ENCODE data around the gene ANXA4. TPM values are rescaled to one million over a fixed set of nuclear protein-coding genes. Genes with fewer than 3 reads are reported as not detected.
A peak's percentile ranks its signal among the peaks of the same experiment; 100 is the strongest.

The ANXA4 gene
- total and polyA plus RNA-seq, 4 donors, result 75.0 to 170 (median 93.6) TPM

DNA sequence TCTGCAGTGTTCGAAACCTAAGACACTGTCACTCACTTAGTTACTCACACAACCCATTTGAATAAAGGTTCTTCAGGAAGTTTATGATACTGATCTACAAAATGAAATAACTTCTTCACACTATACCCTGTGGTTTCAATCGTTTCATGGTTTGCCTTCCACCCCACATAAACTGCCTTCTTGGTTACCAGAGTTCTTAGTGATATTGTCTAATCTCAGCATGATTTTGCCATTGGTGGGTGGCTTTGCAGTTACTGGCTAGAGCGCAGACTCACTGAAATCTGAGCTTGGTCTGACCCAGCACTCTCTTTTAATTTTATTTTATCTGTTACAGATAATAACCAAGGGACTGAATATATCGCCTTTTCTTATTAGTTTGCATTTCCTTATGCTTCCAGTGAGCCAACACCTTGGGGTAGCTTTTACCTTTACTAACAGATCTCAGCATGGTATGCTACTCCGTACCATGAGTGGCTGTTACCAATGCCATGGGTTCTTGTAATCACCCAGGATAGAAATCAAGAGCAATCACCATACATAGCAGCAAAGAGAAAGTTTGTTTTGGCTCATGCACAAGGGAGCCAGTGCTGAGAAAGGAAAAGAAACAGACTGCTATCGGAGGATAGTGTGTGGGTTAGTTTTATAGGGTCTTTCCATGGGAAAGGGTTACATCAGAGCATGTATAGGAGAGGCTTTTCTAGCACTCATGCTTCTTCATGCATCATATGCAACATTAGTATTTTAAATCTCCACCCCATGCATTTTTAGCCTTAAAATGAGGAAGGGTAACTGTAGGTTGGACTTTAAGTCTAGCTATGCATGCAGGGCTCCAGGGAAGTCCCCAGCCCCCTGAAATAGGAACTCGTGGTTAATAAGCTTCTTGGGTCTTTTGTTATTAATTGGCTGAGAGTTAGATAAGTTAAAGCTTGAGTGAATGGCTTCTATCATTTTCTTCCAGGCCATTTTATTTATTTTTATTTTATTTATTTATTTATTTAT, 33.3 kb downstream of the ANXA4 start:
- Histone ChIP-seq H3K4me3 (no peak overlapping the region), H3K9ac (ENCODE audit: insufficient read depth in 1 of 2, low read length in 2 of 2) (no peak overlapping the region)
- 51 to 65% methylated on average over 7 of the region's 7 CpGs for WGBS, 2 donors

DNA sequence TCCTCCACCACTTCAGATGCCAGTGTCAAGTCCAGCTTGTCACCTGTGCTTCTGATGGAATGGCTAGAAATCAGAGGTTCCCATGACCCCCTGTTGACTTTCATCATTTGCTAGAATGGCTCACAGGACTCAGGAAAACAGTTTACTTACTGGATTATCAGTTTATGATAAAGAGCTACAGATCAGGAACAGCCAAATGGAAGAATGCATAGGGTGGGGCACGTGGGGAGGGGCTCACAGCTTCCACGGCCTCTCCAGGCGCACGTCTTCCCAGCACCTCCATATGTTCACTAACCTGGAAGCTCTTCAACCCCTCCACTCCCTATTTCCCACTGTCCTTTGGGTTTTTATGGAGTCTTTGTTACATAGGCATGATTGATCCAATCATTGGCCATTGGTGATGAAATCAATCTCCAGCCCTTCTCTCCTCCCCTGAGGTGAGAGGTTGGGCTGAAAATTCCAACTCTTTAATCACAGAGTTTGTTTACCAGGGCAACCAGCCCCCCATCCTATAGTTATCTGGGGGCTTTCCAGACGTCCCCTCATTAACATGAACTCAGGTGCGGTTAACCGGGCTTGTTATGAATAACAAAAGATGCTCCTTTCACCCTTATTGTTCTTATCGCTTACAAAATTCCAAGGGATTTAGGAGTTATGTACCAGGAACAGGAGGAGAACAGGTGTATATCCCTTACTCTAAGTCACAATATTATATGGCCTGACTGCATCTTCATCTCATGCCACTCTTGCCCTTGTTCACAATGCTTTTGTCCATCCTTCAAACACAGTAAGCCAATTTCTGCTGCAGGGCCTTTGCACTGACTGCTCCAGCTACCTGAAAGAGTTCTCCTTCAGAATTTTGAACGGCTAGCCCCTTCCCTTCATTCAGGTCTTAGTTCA, 35.2 kb downstream of the ANXA4 start:
- Histone ChIP-seq H3K27me3 (ENCODE audit: control insufficient read depth in 3 of 3, insufficient read depth in 3 of 3, low read length in 2 of 3) (no peaks in the 10 kb centered on the region), H3K4me3 (no peak overlapping the region), H3K9ac (ENCODE audit: insufficient read depth in 1 of 2, low read length in 2 of 2) (no peak overlapping the region), H3K27ac (ENCODE audit: low read depth in 1 of 2, low read length in 1 of 2) (no peak overlapping the region), H3K4me1 (ENCODE audit: control insufficient read depth in 5 of 5, insufficient read depth in 5 of 5, low read length in 5 of 5) (peaks cover 6 to 12% (median 7%) of the 10 kb centered on the region in 5 donors), H3K9me3 (ENCODE audit: control insufficient read depth in 4 of 4, insufficient read depth in 3 of 4, low read length in 3 of 4) (peaks cover 0 to 2% (median 0%) of the 10 kb centered on the region in 4 donors), H3K36me3 (ENCODE audit: control insufficient read depth in 4 of 4, insufficient read depth in 4 of 4, low read length in 4 of 4) (no peaks in the 10 kb centered on the region)
- WGBS, 2 donors, result 87 to 95% methylated on average over 9 of the region's 9 CpGs
- ATAC-seq (ENCODE audit: insufficient read depth, low FRiP score), result no peak
- TF ChIP-seq, protein P1, sequence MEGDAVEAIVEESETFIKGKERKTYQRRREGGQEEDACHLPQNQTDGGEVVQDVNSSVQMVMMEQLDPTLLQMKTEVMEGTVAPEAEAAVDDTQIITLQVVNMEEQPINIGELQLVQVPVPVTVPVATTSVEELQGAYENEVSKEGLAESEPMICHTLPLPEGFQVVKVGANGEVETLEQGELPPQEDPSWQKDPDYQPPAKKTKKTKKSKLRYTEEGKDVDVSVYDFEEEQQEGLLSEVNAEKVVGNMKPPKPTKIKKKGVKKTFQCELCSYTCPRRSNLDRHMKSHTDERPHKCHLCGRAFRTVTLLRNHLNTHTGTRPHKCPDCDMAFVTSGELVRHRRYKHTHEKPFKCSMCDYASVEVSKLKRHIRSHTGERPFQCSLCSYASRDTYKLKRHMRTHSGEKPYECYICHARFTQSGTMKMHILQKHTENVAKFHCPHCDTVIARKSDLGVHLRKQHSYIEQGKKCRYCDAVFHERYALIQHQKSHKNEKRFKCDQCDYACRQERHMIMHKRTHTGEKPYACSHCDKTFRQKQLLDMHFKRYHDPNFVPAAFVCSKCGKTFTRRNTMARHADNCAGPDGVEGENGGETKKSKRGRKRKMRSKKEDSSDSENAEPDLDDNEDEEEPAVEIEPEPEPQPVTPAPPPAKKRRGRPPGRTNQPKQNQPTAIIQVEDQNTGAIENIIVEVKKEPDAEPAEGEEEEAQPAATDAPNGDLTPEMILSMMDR (IDR thresholded peaks at IDR 0.05; ENCODE audit: control extremely low read depth, extremely low read depth), result no peak
- no peak for DNase-seq

More for the DNA sequence above, 33.3 kb downstream of the ANXA4 start:
- TF ChIP-seq, protein P1 (IDR thresholded peaks at IDR 0.05; ENCODE audit: control extremely low read depth, extremely low read depth), result no peak
- ATAC-seq (ENCODE audit: insufficient read depth, low FRiP score) (no peak), DNase-seq (peak in 2 of 3 donors; percentile 27 to 54)
- H3K36me3 ChIP-seq (ENCODE audit: control insufficient read depth in 4 of 4, insufficient read depth in 4 of 4, low read length in 4 of 4), result no peaks in the 10 kb centered on the region
- H3K4me1 ChIP-seq (ENCODE audit: control insufficient read depth in 5 of 5, insufficient read depth in 5 of 5, low read length in 5 of 5), result peaks cover 0 to 15% (median 7%) of the 10 kb centered on the region in 5 donors
- H3K27ac ChIP-seq (ENCODE audit: low read depth in 1 of 2, low read length in 1 of 2), result peak overlapping the region in 1 of 2 donors; percentile 28
- H3K9me3 ChIP-seq (ENCODE audit: control insufficient read depth in 4 of 4, insufficient read depth in 3 of 4, low read length in 3 of 4), result peaks cover 0 to 2% (median 0%) of the 10 kb centered on the region in 4 donors
- H3K27me3 ChIP-seq (ENCODE audit: control insufficient read depth in 3 of 3, insufficient read depth in 3 of 3, low read length in 2 of 3), result no peaks in the 10 kb centered on the region

DNA sequence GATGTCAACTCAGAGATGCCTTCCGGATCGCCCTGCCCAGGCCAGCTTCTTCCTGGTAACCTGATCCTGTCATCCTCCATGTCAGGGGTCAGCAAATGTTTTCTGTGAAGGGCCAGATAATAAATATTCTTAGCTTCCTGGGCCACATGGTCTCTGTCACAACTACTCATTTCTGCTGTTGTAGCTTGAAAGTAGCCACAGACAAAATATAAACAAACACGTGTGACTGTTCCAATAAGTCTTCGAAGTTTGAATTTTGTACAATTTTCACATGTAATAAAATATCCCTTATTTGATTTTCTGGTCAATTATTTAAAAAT, 35.8 kb downstream of the ANXA4 start:
- no peaks in the 10 kb centered on the region for H3K36me3 ChIP-seq (ENCODE audit: control insufficient read depth in 4 of 4, insufficient read depth in 4 of 4, low read length in 4 of 4)
- H3K9ac ChIP-seq (ENCODE audit: insufficient read depth in 1 of 2, low read length in 2 of 2), result no peak overlapping the region
- H3K27ac ChIP-seq (ENCODE audit: low read depth in 1 of 2, low read length in 1 of 2), result no peak overlapping the region
- no peak for ATAC-seq (ENCODE audit: insufficient read depth, low FRiP score)
- no peak overlapping the region for H3K4me3 ChIP-seq
- TF ChIP-seq, protein P1 (IDR thresholded peaks at IDR 0.05; ENCODE audit: control extremely low read depth, extremely low read depth), result no peak
- H3K9me3 ChIP-seq (ENCODE audit: control insufficient read depth in 4 of 4, insufficient read depth in 3 of 4, low read length in 3 of 4), result peaks cover 0 to 2% (median 0%) of the 10 kb centered on the region in 4 donors
- DNase-seq, result peak in 2 of 3 donors; percentile 56 to 73
- H3K27me3 ChIP-seq (ENCODE audit: control insufficient read depth in 3 of 3, insufficient read depth in 3 of 3, low read length in 2 of 3), result no peaks in the 10 kb centered on the region
- H3K4me1 ChIP-seq (ENCODE audit: control insufficient read depth in 5 of 5, insufficient read depth in 5 of 5, low read length in 5 of 5), result peaks cover 6 to 10% (median 7%) of the 10 kb centered on the region in 5 donors
- WGBS, 2 donors, result 80 to 92% methylated on average over 4 of the region's 4 CpGs
